AG04449 (cell line): ENCODE measurements around the gene PTPRF.

Experiments
- CTCF ChIA-PET: fragments of 350-600 bp; formaldehyde crosslinking; extraction: SDS; loops from one replicate; lab custom pipeline; 2021; ENCODE audit warnings: antibody characterized with exemption; lab: Yijun Ruan, JAX
- POLR2A ChIA-PET: fragments of 400-600, 350-600 bp; formaldehyde crosslinking; extraction: SDS; loops from one replicate; lab custom pipeline; 2020; ENCODE audit warnings: antibody characterized with exemption, inconsistent platforms; lab: Yijun Ruan, JAX
- DNase-seq: peaks from one replicate; pipeline ENCODE4 v3.0.0-alpha.2; 2010; ENCODE audit warnings: low read depth, low spot score
- H3K4me3 ChIP-seq: 2 replicates; pipeline ENCODE4 v1.5.1; 2011; ENCODE audit warnings: low read depth, mild to moderate bottlenecking, control low read depth, low read length
- TF ChIP-seq, protein P1 (sequence below): IDR thresholded peaks from one replicate; pipeline ENCODE4 v1.5.1; 2011; ENCODE audit warnings: mild to moderate bottlenecking, moderate library complexity, low read length, control low read depth, inconsistent platforms; ENCODE audit not compliant: insufficient read depth; ENCODE audit errors: missing control alignments

The PTPRF gene

DNA sequence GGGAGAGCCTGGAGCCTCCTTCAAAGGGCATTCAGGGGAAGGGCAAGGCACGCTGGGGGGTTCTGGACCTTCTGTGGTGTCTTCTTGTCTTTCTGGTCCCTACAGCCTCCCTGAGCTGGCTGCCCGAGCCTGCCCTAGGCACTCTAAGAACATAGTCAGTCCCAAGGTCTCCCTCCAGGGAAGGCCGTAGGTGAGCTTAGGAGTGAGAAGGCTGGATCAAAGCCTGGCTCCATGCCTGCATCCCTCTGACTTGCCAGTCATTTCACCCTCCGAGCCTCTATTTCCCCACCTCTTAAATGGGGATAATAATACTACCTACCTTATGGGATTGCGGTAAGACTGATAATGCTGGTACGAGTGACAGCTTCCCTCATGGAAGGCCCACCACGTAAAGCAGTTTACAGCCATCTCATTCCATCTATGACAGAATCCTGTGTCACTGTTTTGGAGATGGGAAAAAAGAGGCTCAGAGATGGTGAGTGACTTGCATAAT lies 20.8 kb downstream of the PTPRF start:
- ChIA-PET CTCF (interaction anchor here (1.4 to 2.2 kb wide), 3 partner anchors 13 to 22 kb away, joined by 5 to 9 read pairs (median 6); no protein-coding TSS in a partner anchor), POLR2A (no interaction called here)
- TF ChIP-seq, protein P1, sequence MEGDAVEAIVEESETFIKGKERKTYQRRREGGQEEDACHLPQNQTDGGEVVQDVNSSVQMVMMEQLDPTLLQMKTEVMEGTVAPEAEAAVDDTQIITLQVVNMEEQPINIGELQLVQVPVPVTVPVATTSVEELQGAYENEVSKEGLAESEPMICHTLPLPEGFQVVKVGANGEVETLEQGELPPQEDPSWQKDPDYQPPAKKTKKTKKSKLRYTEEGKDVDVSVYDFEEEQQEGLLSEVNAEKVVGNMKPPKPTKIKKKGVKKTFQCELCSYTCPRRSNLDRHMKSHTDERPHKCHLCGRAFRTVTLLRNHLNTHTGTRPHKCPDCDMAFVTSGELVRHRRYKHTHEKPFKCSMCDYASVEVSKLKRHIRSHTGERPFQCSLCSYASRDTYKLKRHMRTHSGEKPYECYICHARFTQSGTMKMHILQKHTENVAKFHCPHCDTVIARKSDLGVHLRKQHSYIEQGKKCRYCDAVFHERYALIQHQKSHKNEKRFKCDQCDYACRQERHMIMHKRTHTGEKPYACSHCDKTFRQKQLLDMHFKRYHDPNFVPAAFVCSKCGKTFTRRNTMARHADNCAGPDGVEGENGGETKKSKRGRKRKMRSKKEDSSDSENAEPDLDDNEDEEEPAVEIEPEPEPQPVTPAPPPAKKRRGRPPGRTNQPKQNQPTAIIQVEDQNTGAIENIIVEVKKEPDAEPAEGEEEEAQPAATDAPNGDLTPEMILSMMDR, result no peak
- H3K4me3 ChIP-seq, result no peak overlapping the region
- no peak for DNase-seq

GRCh38 chr1:43552059-43552742 lies 21.5 kb downstream of the PTPRF start:
- ChIA-PET POLR2A (no interaction called here), CTCF (interaction anchor here (1.4 to 5.1 kb wide), 4 partner anchors 9 to 22 kb away, joined by 5 to 51 read pairs (median 6); no protein-coding TSS in a partner anchor)
- TF ChIP-seq, protein P1, result no peak
- DNase-seq, result no peak
- H3K4me3 ChIP-seq, result no peak overlapping the region

- H3K4me3 ChIP-seq, result no peak overlapping the region
- TF ChIP-seq, protein P1, result no peak
- ChIA-PET POLR2A (no interaction called here), CTCF (interaction anchor here (1.4 to 5.1 kb wide), 4 partner anchors 9 to 23 kb away, joined by 5 to 51 read pairs (median 6); no protein-coding TSS in a partner anchor)
- no peak for DNase-seq
Measured at GRCh38 chr1:43552813-43553212, 22.1 kb downstream of the PTPRF start.

- TF ChIP-seq, protein P1, result peak; percentile 67
- no peak for DNase-seq
- ChIA-PET POLR2A (no interaction called here), CTCF (interaction anchor here (0.6 to 5.1 kb wide), 14 partner anchors 9 to 116 kb away, joined by 3 to 51 read pairs (median 6); partner anchors contain the start of gene PTPRF)
- H3K4me3 ChIP-seq, result no peak overlapping the region
Measured at GRCh38 chr1:43554444-43554992, 23.8 kb downstream of the PTPRF start.

DNA sequence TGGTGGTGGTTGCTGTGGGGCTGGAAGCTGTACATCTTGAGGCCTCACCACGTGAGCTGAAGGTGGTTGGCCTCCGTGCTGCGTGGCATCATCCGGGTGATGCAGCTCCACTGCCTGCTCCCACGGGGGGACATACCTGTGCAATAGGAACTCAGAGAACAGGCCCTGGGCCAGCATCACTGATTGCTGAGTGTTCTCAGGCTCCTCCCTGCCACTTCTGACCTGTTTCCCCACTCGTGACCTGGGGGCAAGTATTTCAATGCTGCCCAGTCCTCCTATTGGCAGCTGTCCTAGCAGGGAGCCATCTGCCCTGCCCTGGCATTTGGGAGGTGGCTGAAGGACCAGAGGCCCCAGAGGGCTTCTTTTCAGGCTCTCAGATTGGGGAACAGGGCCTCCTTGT lies 26.1 kb downstream of the PTPRF start:
- ChIA-PET POLR2A (interaction anchor here (0.6 kb wide), 1 partner anchor 1119 kb away, joined by 3 read pairs; no protein-coding TSS in a partner anchor), CTCF (interaction anchor here (1.6 to 5.1 kb wide), 2 partner anchors 14 to 24 kb away, joined by 6 to 51 read pairs; no protein-coding TSS in a partner anchor)
- TF ChIP-seq, protein P1, result no peak
- H3K4me3 ChIP-seq, result no peak overlapping the region
- DNase-seq, result no peak
